Ectodermal cell (in vitro differentiated cells): ENCODE data around the gene CTNNBL1.

Source experiments
- H3K27ac ChIP-seq: 2 replicates; pipeline ENCODE4 v1.7.0; 2013; ENCODE audit warnings: mild to moderate bottlenecking, low read depth, low read length; ENCODE audit not compliant: insufficient read depth, poor library complexity, severe bottlenecking
- H3K27me3 ChIP-seq: 2 replicates; pipeline ENCODE4 v1.7.0; 2013; ENCODE audit warnings: mild to moderate bottlenecking, low read length; ENCODE audit not compliant: insufficient read depth, control insufficient read depth, poor library complexity, severe bottlenecking
- H3K36me3 ChIP-seq: one replicate; pipeline ENCODE4 v1.7.0; 2013; ENCODE audit warnings: low read length; ENCODE audit not compliant: control insufficient read depth, insufficient read depth
- H3K4me1 ChIP-seq: one replicate; pipeline ENCODE4 v1.7.0; 2013; ENCODE audit warnings: low read length; ENCODE audit not compliant: control insufficient read depth, insufficient read depth
- H3K4me3 ChIP-seq: 2 replicates; pipeline ENCODE4 v1.7.0; 2013; ENCODE audit warnings: low read depth, low read length, control low read depth; ENCODE audit not compliant: insufficient read depth
- H3K9me3 ChIP-seq: 2 replicates; pipeline ENCODE4 v1.7.0; 2013; ENCODE audit warnings: mild to moderate bottlenecking, low read length, moderate library complexity; ENCODE audit not compliant: control insufficient read depth
- WGBS, 2 experiments: methylation state at CpG; one replicate each; pipeline ENCODE4 v1.1.7; 2013; ENCODE audit warnings: missing lambda C conversion rate in 2 of 2; 5-methylcytosine and 5-hydroxymethylcytosine counted together

CTNNBL1 gene

GRCh38 chr20:37914367-37914671 is 220.5 kb downstream of the CTNNBL1 start:
- Histone ChIP-seq H3K27me3 (peaks cover 7% of the 10 kb centered on the region), H3K27ac (no peak overlapping the region), H3K9me3 (no peaks in the 10 kb centered on the region), H3K36me3 (no peaks in the 10 kb centered on the region), H3K4me3 (no peak overlapping the region), H3K4me1 (peaks cover 64% of the 10 kb centered on the region)
- WGBS, 2 experiments, result 47 to 62% methylated on average over 5 of the region's 5 CpGs

- peaks cover 58% of the 10 kb centered on the region for H3K4me1 ChIP-seq
- WGBS, 2 experiments, result 6% methylated on average over 34 of the region's 34 CpGs
- H3K4me3 ChIP-seq, result peak overlapping the region; percentile 27
- no peaks in the 10 kb centered on the region for H3K36me3 ChIP-seq
- H3K27ac ChIP-seq, result peak overlapping the region; percentile 72
- H3K27me3 ChIP-seq, result peaks cover 7% of the 10 kb centered on the region
- no peaks in the 10 kb centered on the region for H3K9me3 ChIP-seq
Observed at GRCh38 chr20:37914672-37915433, 221.0 kb downstream of the CTNNBL1 start.

- H3K27ac ChIP-seq, result peak overlapping the region; percentile 72
- no peaks in the 10 kb centered on the region for H3K9me3 ChIP-seq
- H3K4me1 ChIP-seq, result peaks cover 56% of the 10 kb centered on the region
- peaks cover 7% of the 10 kb centered on the region for H3K27me3 ChIP-seq
- H3K36me3 ChIP-seq, result no peaks in the 10 kb centered on the region
- no peak overlapping the region for H3K4me3 ChIP-seq
- 20 to 30% methylated on average over 10 of the region's 10 CpGs for WGBS, 2 experiments
Observed at GRCh38 chr20:37915434-37915787, 221.6 kb downstream of the CTNNBL1 start.

- Histone ChIP-seq H3K27me3 (peaks cover 7% of the 10 kb centered on the region), H3K4me1 (peaks cover 56% of the 10 kb centered on the region), H3K27ac (no peak overlapping the region), H3K36me3 (no peaks in the 10 kb centered on the region), H3K9me3 (no peaks in the 10 kb centered on the region), H3K4me3 (no peak overlapping the region)
- 9 to 11% methylated on average over 21 of the region's 21 CpGs for WGBS, 2 experiments
Observed at GRCh38 chr20:37915800-37916570, 222.2 kb downstream of the CTNNBL1 start.

- Histone ChIP-seq H3K4me3 (no peak overlapping the region), H3K4me1 (peaks cover 44% of the 10 kb centered on the region), H3K9me3 (no peaks in the 10 kb centered on the region), H3K27me3 (peaks cover 7% of the 10 kb centered on the region), H3K27ac (no peak overlapping the region), H3K36me3 (no peaks in the 10 kb centered on the region)
- WGBS, 2 experiments, result 53 to 58% methylated on average over 12 of the region's 12 CpGs
Observed at GRCh38 chr20:37917461-37917860, 223.6 kb downstream of the CTNNBL1 start.

- no peaks in the 10 kb centered on the region for H3K36me3 ChIP-seq
- H3K27me3 ChIP-seq, result peaks cover 7% of the 10 kb centered on the region
- H3K4me1 ChIP-seq, result peaks cover 38% of the 10 kb centered on the region
- H3K27ac ChIP-seq, result no peak overlapping the region
- no peaks in the 10 kb centered on the region for H3K9me3 ChIP-seq
- no peak overlapping the region for H3K4me3 ChIP-seq
- 85% methylated on average over 6 of the region's 6 CpGs for WGBS, 2 experiments
Observed at GRCh38 chr20:37918035-37918434, 224.2 kb downstream of the CTNNBL1 start.

GRCh38 chr20:37919389-37920040 is 225.7 kb downstream of the CTNNBL1 start:
- H3K4me3 ChIP-seq, result no peak overlapping the region
- no peak overlapping the region for H3K27ac ChIP-seq
- WGBS, 2 experiments, result 61 to 62% methylated on average over 5 of the region's 5 CpGs
- H3K27me3 ChIP-seq, result peaks cover 7% of the 10 kb centered on the region
- H3K9me3 ChIP-seq, result no peaks in the 10 kb centered on the region
- H3K36me3 ChIP-seq, result no peaks in the 10 kb centered on the region
- H3K4me1 ChIP-seq, result peaks cover 24% of the 10 kb centered on the region

GRCh38 chr20:37920270-37920669 is 226.4 kb downstream of the CTNNBL1 start:
- Histone ChIP-seq H3K36me3 (no peaks in the 10 kb centered on the region), H3K27ac (no peak overlapping the region), H3K27me3 (peaks cover 7% of the 10 kb centered on the region), H3K4me1 (peaks cover 19% of the 10 kb centered on the region), H3K9me3 (no peaks in the 10 kb centered on the region), H3K4me3 (no peak overlapping the region)
- WGBS, 2 experiments, result 93 to 96% methylated on average over 6 of the region's 6 CpGs

- H3K36me3 ChIP-seq, result no peaks in the 10 kb centered on the region
- peaks cover 7% of the 10 kb centered on the region for H3K27me3 ChIP-seq
- H3K9me3 ChIP-seq, result no peaks in the 10 kb centered on the region
- WGBS, 2 experiments, result 89 to 93% methylated on average over 1 of the region's 1 CpG
- no peak overlapping the region for H3K4me3 ChIP-seq
- H3K4me1 ChIP-seq, result peaks cover 13% of the 10 kb centered on the region
- H3K27ac ChIP-seq, result no peak overlapping the region
Observed at GRCh38 chr20:37920679-37921322, 227.0 kb downstream of the CTNNBL1 start.
